OCI-LY1 (cell line): ENCODE measurements around the gene NUDT14.

Experiments
- H2AFZ ChIP-seq: fragments of 200-600 bp; sonication (generic), shearing (Covaris generic); 2 replicates; pipeline ENCODE4 v1.6.0; 2014; ENCODE audit warnings: antibody characterized with exemption, mild to moderate bottlenecking, low read length
- H3F3A ChIP-seq: fragments of 200-600 bp; sonication (generic), shearing (Covaris generic); 2 replicates; pipeline ENCODE4 v1.6.0; 2014; ENCODE audit warnings: mild to moderate bottlenecking, antibody characterized with exemption, low read length, moderate library complexity; ENCODE audit not compliant: insufficient read depth
- H3K27ac ChIP-seq: fragments of 200-600 bp; sonication (generic); 2 replicates; pipeline ENCODE4 v1.5.1; 2014; ENCODE audit warnings: low read length, mixed run types, mild to moderate bottlenecking, low read depth; ENCODE audit not compliant: poor library complexity, severe bottlenecking
- H3K27me3 ChIP-seq: fragments of 200-600 bp; sonication (generic); 2 replicates; pipeline ENCODE4 v1.6.0; 2014; ENCODE audit warnings: antibody characterized with exemption, mild to moderate bottlenecking, low read length, moderate library complexity; ENCODE audit not compliant: insufficient read depth
- H3K36me3 ChIP-seq: fragments of 200-600 bp; sonication (generic); 2 replicates; pipeline ENCODE4 v1.6.1; 2014; ENCODE audit warnings: mild to moderate bottlenecking, antibody characterized with exemption, low read length, moderate library complexity, mixed read lengths; ENCODE audit not compliant: insufficient read depth
- H3K4me1 ChIP-seq: fragments of 200-600 bp; sonication (generic); 2 replicates; pipeline ENCODE4 v1.5.1; 2014; ENCODE audit warnings: mild to moderate bottlenecking, low read length, moderate library complexity; ENCODE audit not compliant: insufficient read depth, severe bottlenecking
- H3K4me2 ChIP-seq: fragments of 200-600 bp; sonication (generic), shearing (Covaris generic); 2 replicates; pipeline ENCODE4 v1.6.1; 2014; ENCODE audit warnings: low read length
- H3K4me3 ChIP-seq: fragments of 200-600 bp; sonication (generic); 2 replicates; pipeline ENCODE4 v1.5.1; 2014; ENCODE audit warnings: low read length, low read depth, mild to moderate bottlenecking, mixed read lengths; ENCODE audit not compliant: poor library complexity, severe bottlenecking
- H3K79me2 ChIP-seq: fragments of 200-600 bp; shearing (Covaris generic); 2 replicates; pipeline ENCODE4 v1.6.1; 2016; ENCODE audit warnings: mixed run types, low read length, mixed read lengths; ENCODE audit not compliant: insufficient read depth
- H3K9ac ChIP-seq: fragments of 200-600 bp; sonication (generic), shearing (Covaris generic); 2 replicates; pipeline ENCODE4 v1.6.1; 2014; ENCODE audit warnings: mild to moderate bottlenecking, low read length, mixed read lengths
- H3K9me2 ChIP-seq: fragments of 200-600 bp; sonication (generic), shearing (Covaris generic); 2 replicates; pipeline ENCODE4 v1.6.1; 2014; ENCODE audit warnings: low read depth, mild to moderate bottlenecking, low read length, mixed read lengths
- H3K9me3 ChIP-seq: fragments of 200-600 bp; shearing (Covaris generic); 2 replicates; pipeline ENCODE4 v1.6.1; 2014; ENCODE audit warnings: low read length, mixed read lengths
- H4K20me1 ChIP-seq: fragments of 200-600 bp; sonication (generic), shearing (Covaris generic); 2 replicates; pipeline ENCODE4 v1.6.0; 2016; ENCODE audit warnings: mild to moderate bottlenecking, low read length; ENCODE audit not compliant: insufficient read depth
- EZH2 ChIP-seq: fragments of 200-600 bp; sonication (generic), shearing (Covaris generic); IDR thresholded peaks from 2 replicates; pipeline ENCODE4 v1.8.0; 2017; ENCODE audit warnings: borderline replicate concordance, mixed run types, mild to moderate bottlenecking, antibody characterized with exemption, low read length, moderate library complexity, mixed read lengths
- TF ChIP-seq, protein P1 (sequence below): fragments of 200-600 bp; sonication (generic), shearing (Covaris generic); IDR thresholded peaks from 2 replicates; pipeline ENCODE4 v1.5.1; 2017; ENCODE audit warnings: mild to moderate bottlenecking, antibody characterized with exemption, low read length, moderate library complexity, mixed read lengths

NUDT14 gene

DNA sequence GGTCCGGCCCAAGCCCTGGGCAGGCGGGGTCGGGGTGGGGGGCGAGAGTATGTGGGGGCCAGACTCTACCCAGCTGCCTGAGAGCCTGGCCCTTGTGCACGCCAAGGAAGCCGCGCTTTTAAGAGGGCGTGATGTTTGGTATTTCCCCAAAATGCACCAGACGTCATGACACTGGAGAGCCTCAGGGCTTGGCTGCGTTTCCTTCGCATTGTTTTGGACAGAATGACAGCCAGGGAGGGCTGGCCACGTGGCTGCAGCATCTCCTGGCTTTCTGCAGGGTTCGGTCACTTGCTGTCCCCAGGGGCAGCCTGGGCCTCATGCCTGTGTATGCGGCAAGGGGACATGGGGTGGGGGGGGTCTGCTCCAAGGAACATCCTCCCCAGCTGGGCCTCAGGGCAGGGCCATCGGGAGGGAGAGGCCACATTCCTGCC lies 16.1 kb upstream of the NUDT14 start:
- no peak overlapping the region for H3K27ac ChIP-seq
- H4K20me1 ChIP-seq, result no peaks in the 10 kb centered on the region
- no peak overlapping the region for H2AFZ ChIP-seq
- no peaks in the 10 kb centered on the region for H3K9me3 ChIP-seq
- H3K36me3 ChIP-seq, result no peaks in the 10 kb centered on the region
- no peaks in the 10 kb centered on the region for H3K79me2 ChIP-seq
- H3K9me2 ChIP-seq, result no peaks in the 10 kb centered on the region
- H3K4me3 ChIP-seq, result no peak overlapping the region
- peaks cover 8% of the 10 kb centered on the region for H3K27me3 ChIP-seq
- H3K9ac ChIP-seq, result no peak overlapping the region
- H3F3A ChIP-seq, result no peaks in the 10 kb centered on the region
- no peak for TF ChIP-seq EZH2
- TF ChIP-seq, protein P1, sequence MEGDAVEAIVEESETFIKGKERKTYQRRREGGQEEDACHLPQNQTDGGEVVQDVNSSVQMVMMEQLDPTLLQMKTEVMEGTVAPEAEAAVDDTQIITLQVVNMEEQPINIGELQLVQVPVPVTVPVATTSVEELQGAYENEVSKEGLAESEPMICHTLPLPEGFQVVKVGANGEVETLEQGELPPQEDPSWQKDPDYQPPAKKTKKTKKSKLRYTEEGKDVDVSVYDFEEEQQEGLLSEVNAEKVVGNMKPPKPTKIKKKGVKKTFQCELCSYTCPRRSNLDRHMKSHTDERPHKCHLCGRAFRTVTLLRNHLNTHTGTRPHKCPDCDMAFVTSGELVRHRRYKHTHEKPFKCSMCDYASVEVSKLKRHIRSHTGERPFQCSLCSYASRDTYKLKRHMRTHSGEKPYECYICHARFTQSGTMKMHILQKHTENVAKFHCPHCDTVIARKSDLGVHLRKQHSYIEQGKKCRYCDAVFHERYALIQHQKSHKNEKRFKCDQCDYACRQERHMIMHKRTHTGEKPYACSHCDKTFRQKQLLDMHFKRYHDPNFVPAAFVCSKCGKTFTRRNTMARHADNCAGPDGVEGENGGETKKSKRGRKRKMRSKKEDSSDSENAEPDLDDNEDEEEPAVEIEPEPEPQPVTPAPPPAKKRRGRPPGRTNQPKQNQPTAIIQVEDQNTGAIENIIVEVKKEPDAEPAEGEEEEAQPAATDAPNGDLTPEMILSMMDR, result no peak
- H3K4me1 ChIP-seq, result no peaks in the 10 kb centered on the region
- no peak overlapping the region for H3K4me2 ChIP-seq

DNA sequence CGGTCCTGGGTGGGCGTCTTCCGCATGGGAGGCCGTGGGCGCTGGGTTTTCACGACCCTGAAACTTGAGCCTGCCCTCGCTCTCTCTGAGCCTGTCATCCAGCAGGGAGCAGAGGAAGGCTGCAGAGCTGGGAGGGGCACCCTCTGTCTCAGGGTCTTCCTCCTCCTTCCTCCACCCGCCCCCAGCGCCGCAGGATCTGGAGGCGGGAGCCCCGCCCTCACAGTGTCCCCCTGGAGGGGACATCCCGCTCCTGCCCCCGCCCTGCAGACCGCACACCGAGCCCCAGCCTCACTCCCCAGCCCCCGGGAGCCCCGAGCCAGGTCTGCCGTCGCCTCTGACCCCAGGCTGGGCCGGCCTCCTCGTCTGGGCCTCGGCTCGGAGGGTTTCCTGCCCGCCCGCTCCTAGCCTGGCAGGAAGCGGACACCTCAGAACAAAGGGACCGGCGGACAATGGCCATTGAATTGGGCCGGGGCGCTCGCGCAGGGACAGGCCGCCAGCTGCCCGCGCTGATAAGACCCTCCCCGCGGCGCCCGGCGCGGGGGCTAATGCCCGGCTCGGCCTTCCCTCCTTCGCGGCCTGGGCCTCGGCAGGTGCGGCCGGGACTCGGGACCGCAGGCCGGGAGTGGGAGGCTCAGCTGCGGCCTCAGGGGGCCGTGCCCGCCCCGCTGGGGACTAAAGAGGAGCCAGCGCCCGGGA lies 15.3 kb upstream of the NUDT14 start:
- Histone ChIP-seq H3K4me2 (no peak overlapping the region), H3F3A (no peaks in the 10 kb centered on the region), H2AFZ (no peak overlapping the region), H3K4me1 (no peaks in the 10 kb centered on the region), H3K27ac (no peak overlapping the region), H3K9ac (no peak overlapping the region), H3K36me3 (no peaks in the 10 kb centered on the region), H3K4me3 (no peak overlapping the region), H3K79me2 (no peaks in the 10 kb centered on the region), H3K27me3 (peaks cover 8% of the 10 kb centered on the region), H3K9me3 (no peaks in the 10 kb centered on the region), H3K9me2 (no peaks in the 10 kb centered on the region), H4K20me1 (no peaks in the 10 kb centered on the region)
- TF ChIP-seq EZH2, result no peak
- TF ChIP-seq, protein P1, result no peak

DNA sequence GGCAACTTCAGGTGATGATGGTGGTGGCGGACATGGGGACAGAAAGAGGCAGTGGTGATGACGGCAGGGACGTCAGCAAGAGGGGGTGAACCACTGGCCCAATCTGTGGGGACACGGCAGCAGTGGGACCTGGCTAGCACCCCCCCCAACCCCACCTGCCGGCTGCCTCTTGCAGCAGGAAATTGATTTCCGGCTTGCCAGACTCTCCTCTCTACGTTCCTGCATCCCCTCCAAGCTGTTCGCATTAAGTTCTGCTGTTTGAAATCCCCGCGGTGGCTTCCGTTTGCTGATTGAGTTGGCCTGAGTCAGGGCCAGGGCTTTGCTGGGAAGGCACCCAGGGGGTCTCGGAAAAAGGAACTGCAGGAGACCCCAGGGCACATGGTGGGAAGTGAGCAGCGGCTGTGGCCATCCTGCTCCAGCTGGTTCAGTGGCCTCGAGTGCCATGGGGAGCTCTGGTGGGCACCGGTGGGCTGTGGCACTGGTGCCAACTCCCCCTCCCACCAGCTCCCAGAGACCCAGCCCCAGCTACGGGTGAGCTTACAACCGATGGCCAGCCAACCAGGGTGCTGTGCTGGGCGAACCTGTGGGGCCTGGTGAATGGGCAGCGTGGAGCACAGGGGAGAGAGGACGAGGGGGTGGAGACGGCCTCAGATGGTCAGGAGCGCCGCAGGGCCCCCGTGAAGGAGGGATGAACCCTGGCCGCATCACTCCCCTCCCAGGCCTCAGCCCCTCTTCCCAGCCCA lies 14.6 kb upstream of the NUDT14 start:
- Histone ChIP-seq H3K9me3 (no peaks in the 10 kb centered on the region), H3F3A (no peaks in the 10 kb centered on the region), H3K9me2 (no peaks in the 10 kb centered on the region), H3K27ac (no peak overlapping the region), H4K20me1 (no peaks in the 10 kb centered on the region), H3K4me1 (no peaks in the 10 kb centered on the region), H3K36me3 (no peaks in the 10 kb centered on the region), H3K4me2 (no peak overlapping the region), H3K4me3 (no peak overlapping the region), H2AFZ (no peak overlapping the region), H3K9ac (no peak overlapping the region), H3K27me3 (peaks cover 8% of the 10 kb centered on the region), H3K79me2 (no peaks in the 10 kb centered on the region)
- TF ChIP-seq, protein P1, result no peak
- TF ChIP-seq EZH2, result no peak
